Gastrocnemius medialis (tissue), 4 donors: Measurements from ENCODE around the gene ERCC3. TPM values are rescaled to one million over a fixed set of nuclear protein-coding genes. Genes with fewer than 3 reads are reported as not detected.
A peak's percentile ranks its signal among the peaks of the same experiment; 100 is the strongest.

Source experiments
- ATAC-seq, 2 donors: fragments of 150-250 bp; one replicate each; pipeline ENCODE4 v1.9.1; 2016
- DNase-seq, 2 donors: peaks; one replicate each; pipeline ENCODE4 v3.0.0-alpha.2; 2019
- H3K27ac ChIP-seq, 4 donors: fragments of 200-600 bp; sonication (generic); 1 replicate in 1 of 4; 2 replicates in 3 of 4; pipeline ENCODE4 v1.5.1; 2016 to 2018; ENCODE audit warnings: mild to moderate bottlenecking in 2 of 4, moderate library complexity in 1 of 4
- H3K27me3 ChIP-seq, 3 donors: fragments of 200-600 bp; sonication (generic) in 2 of 3; 1 replicate in 1 of 3; 2 replicates in 2 of 3; pipeline versions ENCODE4 v1.5.1 to v1.6.0; 2016 to 2019; ENCODE audit warnings: mild to moderate bottlenecking in 1 of 3, moderate library complexity in 1 of 3
- H3K36me3 ChIP-seq, 2 donors: fragments of 200-600 bp; sonication (generic) in 1 of 2; one replicate each; pipeline ENCODE4 v1.5.1; 2017 to 2018
- H3K4me1 ChIP-seq, 2 donors: fragments of 200-600 bp; sonication (generic) in 1 of 2; one replicate each; pipeline ENCODE4 v1.5.1; 2016 to 2017; ENCODE audit warnings: mild to moderate bottlenecking in 2 of 2
- H3K4me3 ChIP-seq, 4 donors: fragments of 200-600 bp; sonication (generic) in 3 of 4; 1 replicate in 1 of 4; 2 replicates in 3 of 4; pipeline ENCODE4 v1.5.1; 2016 to 2019; ENCODE audit warnings: mild to moderate bottlenecking in 2 of 4
- H3K9me3 ChIP-seq, 3 donors: fragments of 200-600 bp; sonication (generic) in 2 of 3; 1 replicate in 1 of 3; 2 replicates in 2 of 3; pipeline ENCODE4 v1.5.1; 2016 to 2019
- POLR2A ChIP-seq, 2 donors: fragments of 450-650 bp; IDR thresholded peaks; one replicate each; pipeline ENCODE4 v1.6.1; 2017; ENCODE audit warnings: antibody characterized with exemption in 2 of 2, mild to moderate bottlenecking in 2 of 2, moderate library complexity in 2 of 2
- in situ Hi-C, 4 donors: fragments of 200-750 bp; cut with MboI; loops; one replicate each; pipeline versions ENCODE4 v1.15.0 to v1.8.0; 2017; ENCODE audit warnings: low sequenced_read_pairs in 4 of 4
- intact Hi-C: fragments of 100-400 bp; cut with DNase I; formaldehyde crosslinking; loops from one replicate; pipeline ENCODE4 v1.15.1; 2023; ENCODE audit warnings: low total_unique reads
- total RNA-seq, 4 donors: library from RNA; depleted of rRNA; stranded (reverse); fragments of >200 nt; gene quantifications; one replicate each; pipeline versions ENCODE4 v1.1.0 to v1.2.3, GENCODE V29; 2016
- TF ChIP-seq, protein P1 (sequence below), 5 experiments: fragments of 450-650 bp in 3 of 5; fragments of 200-600 bp in 2 of 5; sonication (generic) in 2 of 5; IDR thresholded peaks in 4 of 5; conservative IDR thresholded peaks in 1 of 5; 1 replicate in 4 of 5; 2 replicates in 1 of 5; pipeline ENCODE4 v1.5.1; 2016 to 2019; ENCODE audit warnings: antibody characterized with exemption in 5 of 5, mild to moderate bottlenecking in 3 of 5, moderate library complexity in 3 of 5

ERCC3 gene
- total RNA-seq, 4 donors from 2014 or later = 24.9 to 28.2 (median 26.7) TPM

- Histone ChIP-seq H3K36me3 (no peaks in the 10 kb centered on the region), H3K27me3 (peaks cover 30 to 53% (median 38%) of the 10 kb centered on the region in 3 donors), H3K4me1 (peaks cover 5 to 19% of the 10 kb centered on the region in 2 donors), H3K9me3 (no peaks in the 10 kb centered on the region), H3K4me3 (peak overlapping the region; percentile 32 to 60 (median 53)), H3K27ac (no peak overlapping the region)
- DNase-seq (no peak), ATAC-seq (no peak)
- in situ Hi-C loops (no loop called here), intact Hi-C loops (no loop called here)
- TF ChIP-seq, protein P1, sequence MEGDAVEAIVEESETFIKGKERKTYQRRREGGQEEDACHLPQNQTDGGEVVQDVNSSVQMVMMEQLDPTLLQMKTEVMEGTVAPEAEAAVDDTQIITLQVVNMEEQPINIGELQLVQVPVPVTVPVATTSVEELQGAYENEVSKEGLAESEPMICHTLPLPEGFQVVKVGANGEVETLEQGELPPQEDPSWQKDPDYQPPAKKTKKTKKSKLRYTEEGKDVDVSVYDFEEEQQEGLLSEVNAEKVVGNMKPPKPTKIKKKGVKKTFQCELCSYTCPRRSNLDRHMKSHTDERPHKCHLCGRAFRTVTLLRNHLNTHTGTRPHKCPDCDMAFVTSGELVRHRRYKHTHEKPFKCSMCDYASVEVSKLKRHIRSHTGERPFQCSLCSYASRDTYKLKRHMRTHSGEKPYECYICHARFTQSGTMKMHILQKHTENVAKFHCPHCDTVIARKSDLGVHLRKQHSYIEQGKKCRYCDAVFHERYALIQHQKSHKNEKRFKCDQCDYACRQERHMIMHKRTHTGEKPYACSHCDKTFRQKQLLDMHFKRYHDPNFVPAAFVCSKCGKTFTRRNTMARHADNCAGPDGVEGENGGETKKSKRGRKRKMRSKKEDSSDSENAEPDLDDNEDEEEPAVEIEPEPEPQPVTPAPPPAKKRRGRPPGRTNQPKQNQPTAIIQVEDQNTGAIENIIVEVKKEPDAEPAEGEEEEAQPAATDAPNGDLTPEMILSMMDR (IDR thresholded peaks at IDR 0.05 in 4 of 5, conservative IDR thresholded peaks at IDR 0.05 in 1 of 5) = no peak
- TF ChIP-seq POLR2A (IDR thresholded peaks at IDR 0.05) = no peak
These were observed 73.0 kb downstream of the ERCC3 start for GRCh38 chr2:127220768-127221527.

DNA sequence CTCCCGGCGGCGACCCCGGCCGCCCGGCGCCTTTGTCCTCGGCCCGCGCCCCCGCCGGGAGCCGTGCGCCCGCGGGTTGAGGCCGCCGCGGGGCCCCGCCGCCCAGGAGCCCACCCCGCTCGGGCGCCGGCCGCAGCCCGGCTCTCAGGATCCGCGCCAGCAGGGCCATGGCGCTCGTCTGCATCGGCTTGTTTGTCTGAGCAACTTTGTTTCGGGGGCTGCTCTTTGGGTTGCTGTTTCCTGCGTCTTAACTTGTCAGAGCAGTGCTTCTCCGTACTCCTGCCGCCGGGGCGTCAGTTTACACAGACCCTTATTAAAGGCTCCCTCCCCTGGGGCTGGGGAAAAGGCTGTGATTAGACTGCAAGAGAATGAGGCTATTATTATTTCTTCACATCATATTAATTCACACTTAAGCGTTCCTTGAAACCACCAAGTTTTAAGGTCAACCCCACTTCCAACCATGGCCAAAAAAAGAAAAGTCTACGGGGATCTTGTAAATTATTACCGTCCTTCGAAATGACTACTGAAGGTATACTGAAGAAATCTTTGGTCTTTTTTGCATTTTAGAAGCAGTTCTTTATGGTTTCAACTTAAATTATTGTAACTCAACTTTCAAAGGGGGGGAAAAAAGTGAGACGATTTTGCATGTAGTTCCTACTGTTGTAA is 73.7 kb downstream of the ERCC3 start, which contains the start of gene CYP27C1:
Gene CYP27C1 (minus strand): TSS at position 198 of the 666 bp plus-strand sequence. CDS start 29 bp downstream, at position 169.
- peaks cover 5 to 19% of the 10 kb centered on the region in 2 donors for H3K4me1 ChIP-seq
- in situ Hi-C loops = no loop called here
- no peak for DNase-seq
- H3K9me3 ChIP-seq = no peaks in the 10 kb centered on the region
- H3K27ac ChIP-seq = no peak within 1 kb of the TSS
- no peaks in the 10 kb centered on the region for H3K36me3 ChIP-seq
- intact Hi-C loops = no loop called here
- TF ChIP-seq POLR2A (IDR thresholded peaks at IDR 0.05) = no peak
- TF ChIP-seq, protein P1 (IDR thresholded peaks at IDR 0.05 in 4 of 5, conservative IDR thresholded peaks at IDR 0.05 in 1 of 5) = no peak
- peak within 1 kb of the TSS; percentile 41 to 60 (median 53) for H3K4me3 ChIP-seq
- peak; percentile 33 to 48 for ATAC-seq
- H3K27me3 ChIP-seq = peaks cover 30 to 49% (median 35%) of the 10 kb centered on the region in 3 donors

GRCh38 chr2:127219171-127220070 is 74.5 kb downstream of the ERCC3 start:
- H3K27me3 ChIP-seq = peaks cover 30 to 49% (median 31%) of the 10 kb centered on the region in 3 donors
- intact Hi-C loops (no loop called here), in situ Hi-C loops (no loop called here)
- H3K27ac ChIP-seq = no peak overlapping the region
- no peaks in the 10 kb centered on the region for H3K36me3 ChIP-seq
- peak; percentile 25 to 45 for ATAC-seq
- H3K4me3 ChIP-seq = peak overlapping the region; percentile 41 to 60 (median 53)
- DNase-seq = no peak
- H3K9me3 ChIP-seq = no peaks in the 10 kb centered on the region
- no peak for TF ChIP-seq POLR2A (IDR thresholded peaks at IDR 0.05)
- TF ChIP-seq, protein P1 (IDR thresholded peaks at IDR 0.05 in 4 of 5, conservative IDR thresholded peaks at IDR 0.05 in 1 of 5) = no peak
- H3K4me1 ChIP-seq = peaks cover 5 to 19% of the 10 kb centered on the region in 2 donors

GRCh38 chr2:127218812-127219170 is 75.2 kb downstream of the ERCC3 start:
- Histone ChIP-seq H3K27me3 (peaks cover 27 to 49% (median 30%) of the 10 kb centered on the region in 3 donors), H3K9me3 (no peaks in the 10 kb centered on the region), H3K36me3 (no peaks in the 10 kb centered on the region), H3K4me1 (peaks cover 5 to 19% of the 10 kb centered on the region in 2 donors), H3K27ac (no peak overlapping the region), H3K4me3 (peak overlapping the region; percentile 41 to 60 (median 53))
- intact Hi-C loops (no loop called here), in situ Hi-C loops (no loop called here)
- TF ChIP-seq POLR2A (IDR thresholded peaks at IDR 0.05) = no peak
- TF ChIP-seq, protein P1 (IDR thresholded peaks at IDR 0.05 in 4 of 5, conservative IDR thresholded peaks at IDR 0.05 in 1 of 5) = no peak
- DNase-seq (no peak), ATAC-seq (no peak)
